ENCODE measurements around the gene GJA1. TPM values are rescaled to one million over a fixed set of nuclear protein-coding genes. Genes with fewer than 3 reads are reported as not detected.

The GJA1 gene
- total RNA-seq, result 149 and 151 TPM in 2 replicates

DNA sequence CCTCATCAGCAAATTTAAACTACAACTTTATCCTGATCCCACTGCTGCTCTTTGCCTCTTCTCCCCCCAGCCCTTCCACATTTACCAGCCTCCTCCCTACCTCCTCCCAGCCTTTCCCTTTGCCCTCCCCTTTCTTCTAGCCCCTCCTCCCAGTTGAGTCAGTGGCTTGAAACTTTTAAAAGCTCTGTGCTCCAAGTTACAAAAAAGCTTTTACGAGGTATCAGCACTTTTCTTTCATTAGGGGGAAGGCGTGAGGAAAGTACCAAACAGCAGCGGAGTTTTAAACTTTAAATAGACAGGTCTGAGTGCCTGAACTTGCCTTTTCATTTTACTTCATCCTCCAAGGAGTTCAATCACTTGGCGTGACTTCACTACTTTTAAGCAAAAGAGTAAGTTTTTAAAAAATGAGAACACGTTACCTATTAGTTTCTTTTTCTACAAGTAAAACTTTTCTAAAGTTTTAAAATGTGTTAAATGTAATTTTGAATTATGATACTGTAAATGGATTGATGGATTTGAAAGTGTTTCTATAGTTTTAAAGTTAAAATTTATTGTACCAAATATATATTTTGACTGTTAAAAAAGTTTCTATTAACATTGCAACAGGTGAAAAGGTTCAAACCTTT lies at the start of gene GJA1:
Gene GJA1 (plus strand): TSS at position 203 of the 626 bp plus-strand sequence. CDS start 11,202 bp downstream, outside the sequence.

Other genes with a start within 250 kb of the GJA1 start
- gene TBC1D32, start 101.2 kb upstream of the GJA1 start, total RNA-seq, result 1.3 and 3.4 TPM in 2 replicates